GM23248 (cell line): Measurements from ENCODE around the gene ARSG. TPM values are rescaled to one million over a fixed set of nuclear protein-coding genes. Genes with fewer than 3 reads are reported as not detected.

ENCODE experiments used
- DNase-seq: peaks from one replicate; pipeline ENCODE4 v3.0.0-alpha.2; 2015
- H2AFZ ChIP-seq: fragments of 200-600 bp; sonication (generic); 2 replicates; pipeline ENCODE4 v1.6.1; 2016; ENCODE audit warnings: antibody characterized with exemption
- H3F3A ChIP-seq: fragments of 200-600 bp; sonication (generic); 2 replicates; pipeline ENCODE4 v1.6.1; 2016; ENCODE audit warnings: mild to moderate bottlenecking, antibody characterized with exemption, mixed run types; ENCODE audit not compliant: insufficient read depth
- H3K27ac ChIP-seq: fragments of 200-600 bp; sonication (generic); 2 replicates; pipeline ENCODE4 v1.5.1; 2016; ENCODE audit warnings: mild to moderate bottlenecking
- H3K27me3 ChIP-seq: fragments of 200-600 bp; sonication (generic); replicated peaks from 2 replicates; pipeline ENCODE4 v1.6.1; 2016; ENCODE audit warnings: mild to moderate bottlenecking; ENCODE audit not compliant: insufficient read depth
- H3K36me3 ChIP-seq: fragments of 200-600 bp; sonication (generic); 2 replicates; pipeline ENCODE4 v1.6.1; 2016; ENCODE audit warnings: low read depth, mild to moderate bottlenecking
- H3K4me1 ChIP-seq: fragments of 200-600 bp; sonication (generic); 2 replicates; pipeline ENCODE4 v1.6.1; 2016; ENCODE audit warnings: mild to moderate bottlenecking; ENCODE audit not compliant: insufficient read depth
- H3K4me2 ChIP-seq: fragments of 200-600 bp; sonication (generic); one replicate; pipeline ENCODE4 v1.6.1; 2016; ENCODE audit warnings: mild to moderate bottlenecking; ENCODE audit not compliant: unreplicated experiment
- H3K4me3 ChIP-seq: fragments of 200-600 bp; sonication (generic); 2 replicates; pipeline ENCODE4 v1.5.1; 2016; ENCODE audit warnings: mild to moderate bottlenecking
- H3K79me2 ChIP-seq: fragments of 200-600 bp; sonication (generic); 2 replicates; pipeline ENCODE4 v1.6.1; 2016; ENCODE audit warnings: mild to moderate bottlenecking; ENCODE audit not compliant: insufficient read depth
- H3K9ac ChIP-seq: fragments of 200-600 bp; sonication (generic); 2 replicates; pipeline ENCODE4 v1.6.1; 2016; ENCODE audit warnings: mild to moderate bottlenecking
- H3K9me2 ChIP-seq: fragments of 200-600 bp; sonication (generic); 2 replicates; pipeline ENCODE4 v1.6.1; 2016; ENCODE audit warnings: mixed run types, mild to moderate bottlenecking, moderate library complexity; ENCODE audit not compliant: insufficient read depth
- H3K9me3 ChIP-seq: fragments of 200-600 bp; sonication (generic); one replicate; pipeline ENCODE4 v1.6.1; 2017; ENCODE audit warnings: low read depth
- H4K20me1 ChIP-seq: fragments of 200-600 bp; sonication (generic); 2 replicates; pipeline ENCODE4 v1.6.0; 2016; ENCODE audit not compliant: insufficient read depth
- EZH2 ChIP-seq: fragments of 200-600 bp; sonication (generic); IDR thresholded peaks from 2 replicates; pipeline ENCODE4 v1.6.1; 2018; ENCODE audit warnings: antibody characterized with exemption, mild to moderate bottlenecking; ENCODE audit not compliant: insufficient read depth, poor library complexity, severe bottlenecking
- EZH2phosphoT487 ChIP-seq: fragments of 200-600 bp; sonication (generic); IDR thresholded peaks from 2 replicates; pipeline ENCODE4 v1.6.1; 2018; ENCODE audit warnings: antibody characterized with exemption, moderate library complexity, mild to moderate bottlenecking, low read depth; ENCODE audit not compliant: insufficient read depth
- WGBS, 2 experiments: methylation state at CpG; one replicate each; pipeline ENCODE4 v1.1.6; 2015 to 2017; ENCODE audit warnings: low lambda C conversion rate in 2 of 2, low coverage in 1 of 2; ENCODE audit errors: missing lambda C conversion rate in 2 of 2; 5-methylcytosine and 5-hydroxymethylcytosine counted together
- in situ Hi-C: fragments of 300-500 bp; cut with MboI; formaldehyde crosslinking; loops from 2 replicates; pipeline ENCODE4 v1.15.0; 2020
- polyA plus RNA-seq: library from polyadenylated mRNA; unstranded; fragments of >200 nt; fragmentation: Nextera tagmentation; extraction: Ambion mirVana; gene quantifications from 2 replicates; pipeline ENCODE4 v1.2.1, GENCODE V29; 2016
- total RNA-seq: library from RNA; depleted of rRNA; stranded (reverse); fragments of >200 nt; shearing (Covaris generic); gene quantifications from 2 replicates; pipeline ENCODE4 v1.2.3, GENCODE V29; 2014

The ARSG gene
- total and polyA plus RNA-seq, 2 experiments from 2014 or later = 2.8 to 5.6 TPM

GRCh38 chr17:68382582-68383085, 91.3 kb downstream of the ARSG start:
- Histone ChIP-seq H3K9me3 (no peaks in the 10 kb centered on the region), H3F3A (peaks cover 48% of the 10 kb centered on the region), H3K36me3 (no peaks in the 10 kb centered on the region), H3K79me2 (no peaks in the 10 kb centered on the region), H3K4me3 (no peak overlapping the region), H4K20me1 (no peaks in the 10 kb centered on the region), H2AFZ (no peak overlapping the region), H3K27me3 (no peaks in the 10 kb centered on the region), H3K9ac (peak overlapping the region; percentile 82), H3K4me2 (peak overlapping the region; percentile 84), H3K27ac (peak overlapping the region; percentile 98), H3K9me2 (no peaks in the 10 kb centered on the region), H3K4me1 (peaks cover 59% of the 10 kb centered on the region)
- peak; percentile 21 for DNase-seq
- WGBS, 2 experiments = 95 to 96% methylated on average over 3 of the region's 3 CpGs
- TF ChIP-seq EZH2 (no peak), EZH2phosphoT487 (no peak)
- in situ Hi-C loops = no loop called here

GRCh38 chr17:68383120-68383442, 91.8 kb downstream of the ARSG start:
- TF ChIP-seq EZH2 (no peak), EZH2phosphoT487 (no peak)
- in situ Hi-C loops = no loop called here
- Histone ChIP-seq H2AFZ (no peak overlapping the region), H3K4me1 (peaks cover 54% of the 10 kb centered on the region), H3K36me3 (no peaks in the 10 kb centered on the region), H4K20me1 (no peaks in the 10 kb centered on the region), H3K79me2 (no peaks in the 10 kb centered on the region), H3K4me3 (no peak overlapping the region), H3K27me3 (no peaks in the 10 kb centered on the region), H3K27ac (peak overlapping the region; percentile 98), H3K9ac (peak overlapping the region; percentile 82), H3K4me2 (peak overlapping the region; percentile 84), H3K9me3 (no peaks in the 10 kb centered on the region), H3F3A (peaks cover 44% of the 10 kb centered on the region), H3K9me2 (no peaks in the 10 kb centered on the region)
- 82 to 84% methylated on average over 4 of the region's 4 CpGs for WGBS, 2 experiments
- no peak for DNase-seq

- Histone ChIP-seq H3F3A (peaks cover 44% of the 10 kb centered on the region), H3K9me3 (no peaks in the 10 kb centered on the region), H3K4me1 (peaks cover 50% of the 10 kb centered on the region), H3K4me3 (peak overlapping the region; percentile 56), H4K20me1 (no peaks in the 10 kb centered on the region), H3K27ac (peak overlapping the region; percentile 98), H3K9me2 (no peaks in the 10 kb centered on the region), H3K36me3 (no peaks in the 10 kb centered on the region), H3K27me3 (no peaks in the 10 kb centered on the region), H3K79me2 (no peaks in the 10 kb centered on the region), H3K9ac (peak overlapping the region; percentile 82), H2AFZ (no peak overlapping the region), H3K4me2 (peak overlapping the region; percentile 84)
- TF ChIP-seq EZH2 (no peak), EZH2phosphoT487 (peak; percentile 78; the same call in 1 of the 2 replicates)
- DNase-seq = peak; percentile 91
- in situ Hi-C loops = no loop called here
- WGBS, 2 experiments = 9 to 11% methylated on average over 16 of the region's 16 CpGs
Measured at GRCh38 chr17:68383443-68384321, 92.4 kb downstream of the ARSG start.

- TF ChIP-seq EZH2phosphoT487 = no peak
- no peak for TF ChIP-seq EZH2
- peaks cover 45% of the 10 kb centered on the region for H3K4me1 ChIP-seq
- no peaks in the 10 kb centered on the region for H3K79me2 ChIP-seq
- peak overlapping the region; percentile 98 for H3K27ac ChIP-seq
- peaks cover 44% of the 10 kb centered on the region for H3F3A ChIP-seq
- H3K9ac ChIP-seq = peak overlapping the region; percentile 82
- no peaks in the 10 kb centered on the region for H3K27me3 ChIP-seq
- peak overlapping the region; percentile 56 for H3K4me3 ChIP-seq
- no peaks in the 10 kb centered on the region for H4K20me1 ChIP-seq
- H2AFZ ChIP-seq = no peak overlapping the region
- 5% methylated on average over 1 of the region's 1 CpG for WGBS, 2 experiments
- H3K4me2 ChIP-seq = peak overlapping the region; percentile 84
- no peaks in the 10 kb centered on the region for H3K9me2 ChIP-seq
- in situ Hi-C loops = no loop called here
- H3K9me3 ChIP-seq = no peaks in the 10 kb centered on the region
- DNase-seq = peak; percentile 47
- H3K36me3 ChIP-seq = no peaks in the 10 kb centered on the region
Measured at GRCh38 chr17:68384471-68384870, 93.2 kb downstream of the ARSG start.
